HG03025 (cell line): ENCODE measurements around the gene USP17L21.
"Not testable (repeated sequence)": the region's sequence is repeated elsewhere in the genome, so short reads cannot be mapped to it uniquely, and the experiment has no call there.

Experiments used
- ATAC-seq: cut with Tn5 transposase; IDR thresholded peaks from one replicate; pipeline ENCODE4 v1.9.1; 2021; ENCODE audit warnings: mild to moderate bottlenecking, moderate library complexity; ENCODE audit not compliant: unreplicated experiment, low FRiP score

Gene USP17L21, protein sequence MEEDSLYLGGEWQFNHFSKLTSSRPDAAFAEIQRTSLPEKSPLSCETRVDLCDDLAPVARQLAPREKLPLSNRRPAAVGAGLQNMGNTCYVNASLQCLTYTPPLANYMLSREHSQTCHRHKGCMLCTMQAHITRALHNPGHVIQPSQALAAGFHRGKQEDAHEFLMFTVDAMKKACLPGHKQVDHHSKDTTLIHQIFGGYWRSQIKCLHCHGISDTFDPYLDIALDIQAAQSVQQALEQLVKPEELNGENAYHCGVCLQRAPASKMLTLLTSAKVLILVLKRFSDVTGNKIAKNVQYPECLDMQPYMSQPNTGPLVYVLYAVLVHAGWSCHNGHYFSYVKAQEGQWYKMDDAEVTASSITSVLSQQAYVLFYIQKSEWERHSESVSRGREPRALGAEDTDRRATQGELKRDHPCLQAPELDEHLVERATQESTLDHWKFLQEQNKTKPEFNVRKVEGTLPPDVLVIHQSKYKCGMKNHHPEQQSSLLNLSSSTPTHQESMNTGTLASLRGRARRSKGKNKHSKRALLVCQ

DNA sequence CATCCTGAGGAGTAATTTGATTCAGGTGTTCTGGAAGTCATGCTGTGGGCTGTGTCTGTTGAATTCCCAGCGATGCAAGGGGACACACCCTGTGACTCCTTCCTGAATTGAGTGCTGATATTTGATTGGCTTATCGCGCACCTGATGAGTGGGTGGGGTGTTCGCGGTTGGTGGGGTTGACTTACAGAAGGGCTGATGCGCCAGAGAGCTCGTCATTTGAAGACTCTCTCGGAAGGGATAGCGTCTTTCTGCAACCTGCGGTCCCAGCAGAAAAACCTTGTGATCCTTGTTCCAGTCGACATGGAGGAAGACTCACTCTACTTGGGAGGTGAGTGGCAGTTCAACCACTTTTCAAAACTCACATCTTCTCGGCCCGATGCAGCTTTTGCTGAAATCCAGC is at the start of gene USP17L21:
USP17L21 (plus strand) TSS at position 301 of the 400 bp plus-strand sequence; CDS start at position 301, 0 bp downstream.
- ATAC-seq, result not testable (repeated sequence)

DNA sequence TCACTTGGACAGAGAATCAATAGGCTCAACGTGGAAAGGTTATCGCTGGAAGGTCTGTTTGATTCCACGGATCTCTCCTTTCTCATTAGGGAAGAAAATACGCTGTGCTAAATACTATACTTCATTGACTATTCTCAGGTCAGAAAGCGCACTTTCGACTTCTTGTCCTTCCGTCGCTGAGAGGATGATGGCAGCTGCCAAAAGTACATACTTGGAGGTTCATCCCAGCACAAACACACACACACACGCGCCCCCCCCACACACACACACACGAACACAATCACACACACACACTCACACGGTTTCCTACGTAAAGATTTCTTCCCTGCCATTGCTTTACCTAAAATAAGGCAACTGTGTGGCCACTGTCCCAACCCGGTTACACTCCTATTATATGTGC is 48.0 kb upstream of the USP17L21 start:
- not testable (repeated sequence) for ATAC-seq

DNA sequence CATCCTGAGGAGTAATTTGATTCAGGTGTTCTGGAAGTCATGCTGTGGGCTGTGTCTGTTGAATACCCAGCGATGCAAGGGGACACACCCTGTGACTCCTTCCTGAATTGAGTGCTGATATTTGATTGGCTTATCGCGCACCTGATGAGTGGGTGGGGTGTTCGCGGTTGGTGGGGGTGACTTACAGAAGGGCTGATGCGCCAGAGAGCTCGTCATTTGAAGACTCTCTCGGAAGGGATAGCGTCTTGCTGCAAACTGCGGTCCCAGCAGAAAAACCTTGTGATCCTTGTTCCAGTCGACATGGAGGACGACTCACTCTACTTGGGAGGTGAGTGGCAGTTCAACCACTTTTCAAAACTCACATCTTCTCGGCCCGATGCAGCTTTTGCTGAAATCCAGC is 47.6 kb upstream of the USP17L21 start, which contains the start of gene USP17L11:
USP17L11 (plus strand) TSS at position 301 of the 400 bp plus-strand sequence; CDS start at position 301, 0 bp downstream.
- not testable (repeated sequence) for ATAC-seq

DNA sequence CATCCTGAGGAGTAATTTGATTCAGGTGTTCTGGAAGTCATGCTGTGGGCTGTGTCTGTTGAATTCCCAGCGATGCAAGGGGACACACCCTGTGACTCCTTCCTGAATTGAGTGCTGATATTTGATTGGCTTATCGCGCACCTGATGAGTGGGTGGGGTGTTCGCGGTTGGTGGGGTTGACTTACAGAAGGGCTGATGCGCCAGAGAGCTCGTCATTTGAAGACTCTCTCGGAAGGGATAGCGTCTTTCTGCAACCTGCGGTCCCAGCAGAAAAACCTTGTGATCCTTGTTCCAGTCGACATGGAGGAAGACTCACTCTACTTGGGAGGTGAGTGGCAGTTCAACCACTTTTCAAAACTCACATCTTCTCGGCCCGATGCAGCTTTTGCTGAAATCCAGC is 42.8 kb upstream of the USP17L21 start, which contains the start of gene USP17L12:
USP17L12 (plus strand) TSS at position 301 of the 400 bp plus-strand sequence; CDS start at position 301, 0 bp downstream.
- not testable (repeated sequence) for ATAC-seq

DNA sequence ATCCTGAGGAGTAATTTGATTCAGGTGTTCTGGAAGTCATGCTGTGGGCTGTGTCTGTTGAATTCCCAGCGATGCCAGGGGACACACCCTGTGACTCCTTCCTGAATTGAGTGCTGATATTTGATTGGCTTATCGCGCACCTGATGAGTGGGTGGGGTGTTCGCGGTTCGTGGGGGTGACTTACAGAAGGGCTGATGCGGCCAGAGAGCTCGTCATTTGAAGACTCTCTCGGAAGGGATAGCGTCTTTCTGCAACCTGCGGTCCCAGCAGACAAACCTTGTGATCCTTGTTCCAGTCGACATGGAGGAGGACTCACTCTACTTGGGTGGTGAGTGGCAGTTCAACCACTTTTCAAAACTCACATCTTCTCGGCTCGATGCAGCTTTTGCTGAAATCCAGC is 38.1 kb upstream of the USP17L21 start, which contains the start of gene USP17L13:
USP17L13 (plus strand) TSS at position 301 of the 400 bp plus-strand sequence; CDS start at position 301, 0 bp downstream.
- not testable (repeated sequence) for ATAC-seq

DNA sequence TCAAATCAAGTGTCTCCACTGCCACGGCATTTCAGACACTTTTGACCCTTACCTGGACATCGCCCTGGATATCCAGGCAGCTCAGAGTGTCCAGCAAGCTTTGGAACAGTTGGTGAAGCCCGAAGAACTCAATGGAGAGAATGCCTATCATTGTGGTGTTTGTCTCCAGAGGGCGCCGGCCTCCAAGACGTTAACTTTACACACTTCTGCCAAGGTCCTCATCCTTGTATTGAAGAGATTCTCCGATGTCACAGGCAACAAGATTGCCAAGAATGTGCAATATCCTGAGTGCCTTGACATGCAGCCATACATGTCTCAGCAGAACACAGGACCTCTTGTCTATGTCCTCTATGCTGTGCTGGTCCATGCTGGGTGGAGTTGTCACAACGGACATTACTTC is 32.4 kb upstream of the USP17L21 start:
- ATAC-seq, result not testable (repeated sequence)

DNA sequence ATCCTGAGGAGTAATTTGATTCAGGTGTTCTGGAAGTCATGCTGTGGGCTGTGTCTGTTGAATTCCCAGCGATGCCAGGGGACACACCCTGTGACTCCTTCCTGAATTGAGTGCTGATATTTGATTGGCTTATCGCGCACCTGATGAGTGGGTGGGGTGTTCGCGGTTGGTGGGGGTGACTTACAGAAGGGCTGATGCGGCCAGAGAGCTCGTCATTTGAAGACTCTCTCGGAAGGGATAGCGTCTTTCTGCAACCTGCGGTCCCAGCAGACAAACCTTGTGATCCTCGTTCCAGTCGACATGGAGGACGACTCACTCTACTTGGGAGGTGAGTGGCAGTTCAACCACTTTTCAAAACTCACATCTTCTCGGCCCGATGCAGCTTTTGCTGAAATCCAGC is 28.6 kb upstream of the USP17L21 start, which contains the start of gene USP17L15:
USP17L15 (plus strand) TSS at position 301 of the 400 bp plus-strand sequence; CDS start at position 301, 0 bp downstream.
- ATAC-seq, result not testable (repeated sequence)

DNA sequence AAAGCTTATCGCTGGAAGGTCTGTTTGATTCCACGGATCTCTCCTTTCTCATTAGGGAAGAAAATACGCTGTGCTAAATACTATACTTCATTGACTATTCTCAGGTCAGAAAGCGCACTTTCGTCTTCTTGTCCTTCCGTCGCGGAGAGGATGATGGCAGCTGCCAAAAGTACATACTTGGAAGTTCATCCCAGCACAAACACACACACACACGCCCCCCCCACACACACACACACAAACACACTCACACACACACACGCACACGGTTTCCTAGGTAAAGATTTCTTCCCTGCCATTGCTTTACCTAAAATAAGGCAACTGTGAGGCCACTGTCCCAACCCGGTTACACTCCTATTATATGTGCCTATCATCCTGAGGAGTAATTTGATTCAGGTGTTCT is 24.2 kb upstream of the USP17L21 start:
- ATAC-seq, result not testable (repeated sequence)

DNA sequence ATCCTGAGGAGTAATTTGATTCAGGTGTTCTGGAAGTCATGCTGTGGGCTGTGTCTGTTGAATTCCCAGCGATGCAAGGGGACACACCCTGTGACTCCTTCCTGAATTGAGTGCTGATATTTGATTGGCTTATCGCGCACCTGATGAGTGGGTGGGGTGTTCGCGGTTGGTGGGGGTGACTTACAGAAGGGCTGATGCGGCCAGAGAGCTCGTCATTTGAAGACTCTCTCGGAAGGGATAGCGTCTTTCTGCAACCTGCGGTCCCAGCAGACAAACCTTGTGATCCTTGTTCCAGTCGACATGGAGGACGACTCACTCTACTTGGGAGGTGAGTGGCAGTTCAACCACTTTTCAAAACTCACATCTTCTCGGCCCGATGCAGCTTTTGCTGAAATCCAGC is 19.1 kb upstream of the USP17L21 start, which contains the start of gene USP17L17:
USP17L17 (plus strand) TSS at position 301 of the 400 bp plus-strand sequence; CDS start at position 301, 0 bp downstream.
- not testable (repeated sequence) for ATAC-seq

DNA sequence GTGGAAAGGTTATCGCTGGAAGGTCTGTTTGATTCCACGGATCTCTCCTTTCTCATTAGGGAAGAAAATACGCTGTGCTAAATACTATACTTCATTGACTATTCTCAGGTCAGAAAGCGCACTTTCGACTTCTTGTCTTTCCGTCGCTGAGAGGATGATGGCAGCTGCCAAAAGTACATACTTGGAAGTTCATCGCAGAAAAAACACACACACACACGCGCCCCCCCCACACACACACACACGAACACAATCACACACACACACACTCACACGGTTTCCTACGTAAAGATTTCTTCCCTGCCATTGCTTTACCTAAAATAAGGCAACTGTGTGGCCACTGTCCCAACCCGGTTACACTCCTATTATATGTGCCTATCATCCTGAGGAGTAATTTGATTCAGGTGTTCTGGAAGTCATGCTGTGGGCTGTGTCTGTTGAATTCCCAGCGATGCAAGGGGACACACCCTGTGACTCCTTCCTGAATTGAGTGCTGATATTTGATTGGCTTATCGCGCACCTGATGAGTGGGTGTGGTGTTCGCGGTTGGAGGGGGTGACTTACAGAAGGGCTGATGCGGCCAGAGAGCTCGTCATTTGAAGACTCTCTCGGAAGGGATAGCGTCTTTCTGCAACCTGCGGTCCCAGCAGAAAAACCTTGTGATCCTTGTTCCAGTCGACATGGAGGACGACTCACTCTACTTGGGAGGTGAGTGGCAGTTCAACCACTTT is 14.6 kb upstream of the USP17L21 start, which contains the start of gene USP17L18:
USP17L18 (plus strand) TSS at position 678 of the 728 bp plus-strand sequence; CDS start at position 678, 0 bp downstream.
- not testable (repeated sequence) for ATAC-seq

DNA sequence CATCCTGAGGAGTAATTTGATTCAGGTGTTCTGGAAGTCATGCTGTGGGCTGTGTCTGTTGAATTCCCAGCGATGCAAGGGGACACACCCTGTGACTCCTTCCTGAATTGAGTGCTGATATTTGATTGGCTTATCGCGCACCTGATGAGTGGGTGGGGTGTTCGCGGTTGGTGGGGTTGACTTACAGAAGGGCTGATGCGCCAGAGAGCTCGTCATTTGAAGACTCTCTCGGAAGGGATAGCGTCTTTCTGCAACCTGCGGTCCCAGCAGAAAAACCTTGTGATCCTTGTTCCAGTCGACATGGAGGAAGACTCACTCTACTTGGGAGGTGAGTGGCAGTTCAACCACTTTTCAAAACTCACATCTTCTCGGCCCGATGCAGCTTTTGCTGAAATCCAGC is 9.6 kb upstream of the USP17L21 start, which contains the start of gene USP17L19:
USP17L19 (plus strand) TSS at position 301 of the 400 bp plus-strand sequence; CDS start at position 301, 0 bp downstream.
- ATAC-seq, result not testable (repeated sequence)

DNA sequence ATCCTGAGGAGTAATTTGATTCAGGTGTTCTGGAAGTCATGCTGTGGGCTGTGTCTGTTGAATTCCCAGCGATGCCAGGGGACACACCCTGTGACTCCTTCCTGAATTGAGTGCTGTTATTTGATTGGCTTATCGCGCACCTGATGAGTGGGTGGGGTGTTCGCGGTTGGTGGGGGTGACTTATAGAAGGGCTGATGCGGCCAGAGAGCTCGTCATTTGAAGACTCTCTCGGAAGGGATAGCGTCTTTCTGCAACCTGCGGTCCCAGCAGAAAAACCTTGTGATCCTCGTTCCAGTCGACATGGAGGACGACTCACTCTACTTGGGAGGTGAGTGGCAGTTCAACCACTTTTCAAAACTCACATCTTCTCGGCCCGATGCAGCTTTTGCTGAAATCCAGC is 4.8 kb upstream of the USP17L21 start, which contains the start of gene USP17L20:
USP17L20 (plus strand) TSS at position 301 of the 400 bp plus-strand sequence; CDS start at position 301, 0 bp downstream.
- not testable (repeated sequence) for ATAC-seq

DNA sequence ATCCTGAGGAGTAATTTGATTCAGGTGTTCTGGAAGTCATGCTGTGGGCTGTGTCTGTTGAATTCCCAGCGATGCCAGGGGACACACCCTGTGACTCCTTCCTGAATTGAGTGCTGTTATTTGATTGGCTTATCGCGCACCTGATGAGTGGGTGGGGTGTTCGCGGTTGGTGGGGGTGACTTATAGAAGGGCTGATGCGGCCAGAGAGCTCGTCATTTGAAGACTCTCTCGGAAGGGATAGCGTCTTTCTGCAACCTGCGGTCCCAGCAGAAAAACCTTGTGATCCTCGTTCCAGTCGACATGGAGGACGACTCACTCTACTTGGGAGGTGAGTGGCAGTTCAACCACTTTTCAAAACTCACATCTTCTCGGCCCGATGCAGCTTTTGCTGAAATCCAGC is 4.6 kb downstream of the USP17L21 start, which contains the start of gene USP17L22:
USP17L22 (plus strand) TSS at position 301 of the 400 bp plus-strand sequence; CDS start at position 301, 0 bp downstream.
- ATAC-seq, result not testable (repeated sequence)

DNA sequence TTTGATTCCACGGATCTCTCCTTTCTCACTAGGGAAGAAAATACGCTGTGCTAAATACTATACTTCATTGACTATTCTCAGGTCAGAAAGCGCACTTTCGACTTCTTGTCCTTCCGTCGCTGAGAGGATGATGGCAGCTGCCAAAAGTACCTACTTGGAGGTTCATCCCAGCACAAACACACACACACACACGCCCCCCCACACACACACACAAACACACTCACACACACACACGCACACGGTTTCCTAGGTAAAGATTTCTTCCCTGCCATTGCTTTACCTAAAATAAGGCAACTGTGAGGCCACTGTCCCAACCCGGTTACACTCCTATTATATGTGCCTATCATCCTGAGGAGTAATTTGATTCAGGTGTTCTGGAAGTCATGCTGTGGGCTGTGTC is 9.0 kb downstream of the USP17L21 start:
- not testable (repeated sequence) for ATAC-seq
